HCT116 (cell line): ENCODE results near the gene SERF2.
"Not testable (repeated sequence)": the region's sequence is repeated elsewhere in the genome, so short reads cannot be mapped to it uniquely, and the experiment has no call there.

Source experiments
- CTCF ChIP-seq, 3 experiments: fragments of 200-600 bp in 1 of 3; sonication (generic) in 1 of 3; IDR thresholded peaks in 2 of 3; conservative IDR thresholded peaks in 1 of 3; 2 replicates each; pipeline ENCODE4 v1.5.1; 2012 to 2017; ENCODE audit warnings: low read depth in 2 of 3, low read length in 2 of 3, antibody characterized with exemption in 1 of 3, borderline replicate concordance in 1 of 3, control low read depth in 1 of 3, mild to moderate bottlenecking in 1 of 3, mixed read lengths in 1 of 3, mixed run types in 1 of 3, moderate library complexity in 1 of 3; ENCODE audit not compliant: insufficient read depth in 1 of 3
- EZH2 ChIP-seq: fragments of 200-600 bp; sonication (generic); IDR thresholded peaks from 2 replicates; pipeline ENCODE4 v1.6.1; 2017; ENCODE audit warnings: antibody characterized with exemption, mixed run types
- JUND ChIP-seq: IDR thresholded peaks from 2 replicates; pipeline ENCODE4 v1.6.1; 2012
- POLR2A ChIP-seq: IDR thresholded peaks from 2 replicates; pipeline ENCODE4 v1.7.0; 2011; ENCODE audit warnings: borderline replicate concordance; ENCODE audit not compliant: insufficient read depth, insufficient read length; ENCODE audit errors: extremely low read depth
- POLR2AphosphoS5 ChIP-seq: IDR thresholded peaks from 2 replicates; pipeline ENCODE4 v1.6.1; 2011; ENCODE audit warnings: mild to moderate bottlenecking, low read depth, low read length, moderate library complexity
- RAD21 ChIP-seq: IDR thresholded peaks from 2 replicates; pipeline ENCODE4 v1.6.1; 2012; ENCODE audit warnings: low read depth, mild to moderate bottlenecking
- SIN3A ChIP-seq: IDR thresholded peaks from 2 replicates; pipeline ENCODE4 v1.6.1; 2012; ENCODE audit warnings: low read depth
- SP1 ChIP-seq: IDR thresholded peaks from 2 replicates; pipeline ENCODE4 v1.6.1; 2012; ENCODE audit warnings: low read depth
- YY1 ChIP-seq: IDR thresholded peaks from 2 replicates; pipeline ENCODE4 v1.6.1; 2011; ENCODE audit warnings: low read length, low read depth, moderate library complexity, mild to moderate bottlenecking; ENCODE audit not compliant: insufficient replicate concordance; ENCODE audit errors: extremely low read depth

- TF ChIP-seq EZH2; POLR2A; CTCF (IDR thresholded peaks at IDR 0.05 in 2 of 3, conservative IDR thresholded peaks at IDR 0.05 in 1 of 3; ENCODE audit: borderline replicate concordance in 1 of 3, insufficient read depth in 1 of 3, low read depth in 2 of 3, low read length in 2 of 3); JUND; RAD21; YY1; SIN3A; POLR2AphosphoS5; SP1: not testable (repeated sequence)
These were observed 45.2 kb upstream of the SERF2 start for GRCh38 chr15:43746903-43747309.
